OCI-LY1 (cell line): ENCODE results near the gene ARHGDIB.

Experiments
- H2AFZ ChIP-seq: fragments of 200-600 bp; sonication (generic), shearing (Covaris generic); 2 replicates; pipeline ENCODE4 v1.6.0; 2014; ENCODE audit warnings: antibody characterized with exemption, mild to moderate bottlenecking, low read length
- H3F3A ChIP-seq: fragments of 200-600 bp; sonication (generic), shearing (Covaris generic); 2 replicates; pipeline ENCODE4 v1.6.0; 2014; ENCODE audit warnings: mild to moderate bottlenecking, antibody characterized with exemption, low read length, moderate library complexity; ENCODE audit not compliant: insufficient read depth
- H3K27ac ChIP-seq: fragments of 200-600 bp; sonication (generic); 2 replicates; pipeline ENCODE4 v1.5.1; 2014; ENCODE audit warnings: low read length, mixed run types, mild to moderate bottlenecking, low read depth; ENCODE audit not compliant: poor library complexity, severe bottlenecking
- H3K27me3 ChIP-seq: fragments of 200-600 bp; sonication (generic); 2 replicates; pipeline ENCODE4 v1.6.0; 2014; ENCODE audit warnings: antibody characterized with exemption, mild to moderate bottlenecking, low read length, moderate library complexity; ENCODE audit not compliant: insufficient read depth
- H3K36me3 ChIP-seq: fragments of 200-600 bp; sonication (generic); 2 replicates; pipeline ENCODE4 v1.6.1; 2014; ENCODE audit warnings: mild to moderate bottlenecking, antibody characterized with exemption, low read length, moderate library complexity, mixed read lengths; ENCODE audit not compliant: insufficient read depth
- H3K4me1 ChIP-seq: fragments of 200-600 bp; sonication (generic); 2 replicates; pipeline ENCODE4 v1.5.1; 2014; ENCODE audit warnings: mild to moderate bottlenecking, low read length, moderate library complexity; ENCODE audit not compliant: insufficient read depth, severe bottlenecking
- H3K4me2 ChIP-seq: fragments of 200-600 bp; sonication (generic), shearing (Covaris generic); 2 replicates; pipeline ENCODE4 v1.6.1; 2014; ENCODE audit warnings: low read length
- H3K4me3 ChIP-seq: fragments of 200-600 bp; sonication (generic); 2 replicates; pipeline ENCODE4 v1.5.1; 2014; ENCODE audit warnings: low read length, low read depth, mild to moderate bottlenecking, mixed read lengths; ENCODE audit not compliant: poor library complexity, severe bottlenecking
- H3K79me2 ChIP-seq: fragments of 200-600 bp; shearing (Covaris generic); 2 replicates; pipeline ENCODE4 v1.6.1; 2016; ENCODE audit warnings: mixed run types, low read length, mixed read lengths; ENCODE audit not compliant: insufficient read depth
- H3K9ac ChIP-seq: fragments of 200-600 bp; sonication (generic), shearing (Covaris generic); 2 replicates; pipeline ENCODE4 v1.6.1; 2014; ENCODE audit warnings: mild to moderate bottlenecking, low read length, mixed read lengths
- H3K9me2 ChIP-seq: fragments of 200-600 bp; sonication (generic), shearing (Covaris generic); 2 replicates; pipeline ENCODE4 v1.6.1; 2014; ENCODE audit warnings: low read depth, mild to moderate bottlenecking, low read length, mixed read lengths
- H3K9me3 ChIP-seq: fragments of 200-600 bp; shearing (Covaris generic); 2 replicates; pipeline ENCODE4 v1.6.1; 2014; ENCODE audit warnings: low read length, mixed read lengths
- H4K20me1 ChIP-seq: fragments of 200-600 bp; sonication (generic), shearing (Covaris generic); 2 replicates; pipeline ENCODE4 v1.6.0; 2016; ENCODE audit warnings: mild to moderate bottlenecking, low read length; ENCODE audit not compliant: insufficient read depth
- CTCF ChIP-seq: fragments of 200-600 bp; sonication (generic), shearing (Covaris generic); IDR thresholded peaks from 2 replicates; pipeline ENCODE4 v1.5.1; 2017; ENCODE audit warnings: mild to moderate bottlenecking, antibody characterized with exemption, low read length, moderate library complexity, mixed read lengths
- EZH2 ChIP-seq: fragments of 200-600 bp; sonication (generic), shearing (Covaris generic); IDR thresholded peaks from 2 replicates; pipeline ENCODE4 v1.8.0; 2017; ENCODE audit warnings: borderline replicate concordance, mixed run types, mild to moderate bottlenecking, antibody characterized with exemption, low read length, moderate library complexity, mixed read lengths

The ARHGDIB gene

GRCh38 chr12:14959916-14960496, 1.4 kb downstream of the ARHGDIB start:
- H4K20me1 ChIP-seq, result no peaks in the 10 kb centered on the region
- H3K9ac ChIP-seq, result peak overlapping the region; percentile 88
- H3K4me3 ChIP-seq, result peak overlapping the region; percentile 87
- no peaks in the 10 kb centered on the region for H3K27me3 ChIP-seq
- no peaks in the 10 kb centered on the region for H3K9me2 ChIP-seq
- peaks cover 33% of the 10 kb centered on the region; the same call in 1 of the 2 replicates for H3K36me3 ChIP-seq
- H3K9me3 ChIP-seq, result no peaks in the 10 kb centered on the region
- H3F3A ChIP-seq, result peaks cover 8% of the 10 kb centered on the region; the same call in 1 of the 2 replicates
- H3K79me2 ChIP-seq, result peaks cover 64% of the 10 kb centered on the region
- H2AFZ ChIP-seq, result no peak overlapping the region
- H3K4me2 ChIP-seq, result peak overlapping the region; percentile 94
- no peak for TF ChIP-seq EZH2
- no peak for TF ChIP-seq CTCF
- peak overlapping the region; percentile 97 for H3K27ac ChIP-seq
- peaks cover 74% of the 10 kb centered on the region for H3K4me1 ChIP-seq

- peak overlapping the region; percentile 87 for H3K4me3 ChIP-seq
- H4K20me1 ChIP-seq, result no peaks in the 10 kb centered on the region
- peaks cover 8% of the 10 kb centered on the region; the same call in 1 of the 2 replicates for H3F3A ChIP-seq
- H3K4me1 ChIP-seq, result peaks cover 80% of the 10 kb centered on the region
- no peaks in the 10 kb centered on the region for H3K27me3 ChIP-seq
- no peak overlapping the region for H2AFZ ChIP-seq
- peak overlapping the region; percentile 94 for H3K4me2 ChIP-seq
- H3K27ac ChIP-seq, result peak overlapping the region; percentile 97
- no peaks in the 10 kb centered on the region for H3K9me2 ChIP-seq
- TF ChIP-seq CTCF (no peak), EZH2 (no peak)
- peak overlapping the region; percentile 88 for H3K9ac ChIP-seq
- H3K79me2 ChIP-seq, result peaks cover 69% of the 10 kb centered on the region
- no peaks in the 10 kb centered on the region for H3K9me3 ChIP-seq
- H3K36me3 ChIP-seq, result peaks cover 35% of the 10 kb centered on the region; the same call in 1 of the 2 replicates
Observed at GRCh38 chr12:14959463-14959862, 1.9 kb downstream of the ARHGDIB start.

- Histone ChIP-seq H3K9me3 (no peaks in the 10 kb centered on the region), H3K36me3 (peaks cover 39% of the 10 kb centered on the region; the same call in 1 of the 2 replicates), H3K4me2 (peak overlapping the region; percentile 94), H3K27ac (peak overlapping the region; percentile 97), H3K79me2 (peaks cover 73% of the 10 kb centered on the region), H4K20me1 (no peaks in the 10 kb centered on the region), H3K4me3 (peak overlapping the region; percentile 87), H3K27me3 (no peaks in the 10 kb centered on the region), H3K9ac (peak overlapping the region; percentile 88), H3K9me2 (no peaks in the 10 kb centered on the region), H2AFZ (no peak overlapping the region), H3K4me1 (peaks cover 84% of the 10 kb centered on the region), H3F3A (peaks cover 8% of the 10 kb centered on the region; the same call in 1 of the 2 replicates)
- TF ChIP-seq CTCF, result no peak
- no peak for TF ChIP-seq EZH2
Observed at GRCh38 chr12:14959126-14959440, 2.3 kb downstream of the ARHGDIB start.
